IPS-18c (cell line): ENCODE measurements around the gene OS9.
"Not testable (repeated sequence)": the region's sequence is repeated elsewhere in the genome, so short reads cannot be mapped to it uniquely, and the experiment has no call there.

ENCODE experiments used
- H3K4me3 ChIP-seq: 2 replicates; pipeline ENCODE4 v1.7.0; 2013; ENCODE audit warnings: low read depth, mild to moderate bottlenecking, low read length, moderate library complexity; ENCODE audit not compliant: insufficient read depth
- H3K9me3 ChIP-seq: one replicate; pipeline ENCODE4 v1.6.1; 2013; ENCODE audit warnings: mild to moderate bottlenecking, low read length, moderate library complexity; ENCODE audit not compliant: control insufficient read depth, insufficient read depth

The OS9 gene

DNA sequence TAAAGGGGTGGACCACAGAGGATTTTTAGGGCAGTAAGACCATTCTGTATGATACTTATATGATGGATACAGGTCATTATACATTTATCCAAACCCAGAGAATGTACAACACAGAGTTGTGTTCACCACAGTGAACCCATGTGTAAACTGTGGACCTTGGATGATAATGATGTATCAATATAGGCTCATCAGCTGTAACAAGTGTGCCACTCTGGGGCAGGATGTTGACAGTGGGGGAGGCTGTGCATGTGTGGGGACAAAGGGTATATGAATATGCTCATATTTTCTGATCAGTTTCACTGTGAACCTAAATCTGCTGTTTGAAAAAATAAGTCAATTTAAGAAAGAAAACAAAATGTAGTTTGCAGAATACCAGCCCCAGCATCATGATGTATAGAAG, 14.2 kb upstream of the OS9 start:
- Histone ChIP-seq H3K4me3 (no peak overlapping the region), H3K9me3 (no peaks in the 10 kb centered on the region)

DNA sequence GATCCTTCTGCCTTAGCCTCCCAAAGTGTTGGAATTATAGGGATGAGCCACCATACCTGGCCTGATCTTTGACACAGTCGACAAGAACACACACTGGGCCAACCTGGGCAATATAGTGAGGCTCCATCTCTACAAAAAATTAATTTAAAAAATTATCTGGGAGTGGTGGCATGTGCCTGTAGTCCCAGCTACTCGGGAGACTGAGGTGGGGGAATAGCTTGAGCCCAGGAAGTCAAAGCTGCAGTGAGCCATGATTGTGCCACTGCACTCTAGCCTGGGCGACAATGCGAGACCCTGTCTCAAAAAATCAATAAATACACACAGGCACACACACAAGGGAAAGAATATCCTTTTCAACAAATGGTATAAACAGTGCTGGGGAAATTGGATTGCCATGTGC, 6.1 kb upstream of the OS9 start:
- H3K9me3 ChIP-seq, result no peaks in the 10 kb centered on the region
- H3K4me3 ChIP-seq, result no peak overlapping the region

DNA sequence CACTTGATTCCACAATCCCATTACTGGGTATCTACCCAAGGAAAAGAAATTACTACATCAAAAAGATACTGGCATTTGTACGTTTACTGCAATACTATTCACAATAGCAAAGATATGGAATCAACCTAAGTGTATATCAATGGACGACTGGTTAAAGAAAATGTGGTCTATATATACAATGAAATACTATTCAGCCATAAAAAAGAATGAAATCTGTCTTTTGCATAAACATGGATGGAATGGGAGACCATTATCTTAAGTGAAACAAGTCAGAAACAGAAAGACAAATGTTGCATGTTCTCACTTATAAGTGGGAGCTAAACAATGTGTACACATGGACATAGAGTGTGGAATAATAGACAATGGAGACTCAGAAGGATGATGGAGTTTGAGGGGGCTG, 5.0 kb upstream of the OS9 start:
- no peaks in the 10 kb centered on the region for H3K9me3 ChIP-seq

DNA sequence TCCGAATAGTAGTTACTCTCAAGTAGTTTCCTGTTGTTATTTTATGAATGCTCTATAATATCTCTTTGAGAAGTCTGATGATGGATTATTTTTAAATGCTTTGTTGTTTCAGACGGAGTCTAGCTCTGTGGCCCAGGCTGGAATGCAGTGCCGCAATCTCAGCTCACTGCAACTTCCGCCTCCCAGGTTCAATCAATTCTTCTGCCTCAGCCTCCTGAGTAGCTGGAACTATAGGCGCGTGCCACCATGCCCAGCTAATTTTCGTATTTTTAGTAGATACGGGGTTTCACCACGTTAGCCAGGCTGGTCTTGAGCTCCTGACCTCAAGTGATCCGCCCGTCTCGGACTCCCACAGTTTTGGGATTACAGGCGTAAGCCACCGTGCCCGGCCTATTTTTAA, 1.4 kb upstream of the OS9 start:
- no peak overlapping the region for H3K4me3 ChIP-seq

More for the DNA sequence above, 5.0 kb upstream of the OS9 start:
- H3K4me3 ChIP-seq, result no peak overlapping the region

DNA sequence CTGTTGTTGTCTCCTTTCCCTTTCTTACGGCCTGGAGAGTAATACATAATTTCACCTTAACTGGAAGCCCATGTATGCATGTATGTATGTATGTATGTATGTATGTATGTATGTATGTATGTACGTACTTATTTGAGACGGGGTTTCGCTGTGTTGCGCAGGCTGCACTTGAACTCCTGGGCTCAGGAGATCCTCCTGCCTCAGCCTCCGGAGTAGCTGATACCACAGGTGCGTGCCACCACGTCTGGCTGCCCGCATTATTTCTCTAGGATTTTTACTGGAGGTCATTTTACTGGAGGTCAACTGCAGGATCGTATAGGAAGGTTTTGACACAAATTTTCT, 644 bp upstream of the OS9 start:
- no peak overlapping the region for H3K4me3 ChIP-seq
- H3K9me3 ChIP-seq, result no peaks in the 10 kb centered on the region

More for the DNA sequence above, 1.4 kb upstream of the OS9 start:
- no peaks in the 10 kb centered on the region for H3K9me3 ChIP-seq

DNA sequence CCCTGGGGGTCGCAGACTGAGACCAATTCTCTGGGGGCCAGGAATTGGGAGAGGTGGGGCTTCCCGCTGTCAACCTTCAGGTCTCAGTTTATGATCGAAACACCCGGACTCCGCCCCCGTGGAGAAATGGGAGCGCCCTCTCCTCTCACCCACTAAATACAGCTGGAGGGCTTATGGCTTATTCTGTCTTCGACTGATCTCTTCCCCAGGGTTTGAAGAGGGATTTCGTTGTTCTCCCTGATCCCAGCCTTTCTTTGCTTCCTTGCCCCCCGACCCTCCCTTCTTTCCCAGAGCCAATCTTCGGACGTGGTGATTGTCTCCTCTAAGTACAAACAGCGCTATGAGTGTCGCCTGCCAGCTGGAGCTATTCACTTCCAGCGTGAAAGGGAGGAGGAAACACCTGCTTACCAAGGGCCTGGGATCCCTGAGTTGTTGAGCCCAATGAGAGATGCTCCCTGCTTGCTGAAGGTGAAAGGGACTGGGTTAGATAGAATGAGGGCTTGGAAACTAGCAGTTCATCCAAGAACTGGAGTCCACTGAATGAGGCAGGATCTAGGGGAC, 607 bp downstream of the OS9 start:
- peak overlapping the region; percentile 61 for H3K4me3 ChIP-seq
- H3K9me3 ChIP-seq, result no peaks in the 10 kb centered on the region

DNA sequence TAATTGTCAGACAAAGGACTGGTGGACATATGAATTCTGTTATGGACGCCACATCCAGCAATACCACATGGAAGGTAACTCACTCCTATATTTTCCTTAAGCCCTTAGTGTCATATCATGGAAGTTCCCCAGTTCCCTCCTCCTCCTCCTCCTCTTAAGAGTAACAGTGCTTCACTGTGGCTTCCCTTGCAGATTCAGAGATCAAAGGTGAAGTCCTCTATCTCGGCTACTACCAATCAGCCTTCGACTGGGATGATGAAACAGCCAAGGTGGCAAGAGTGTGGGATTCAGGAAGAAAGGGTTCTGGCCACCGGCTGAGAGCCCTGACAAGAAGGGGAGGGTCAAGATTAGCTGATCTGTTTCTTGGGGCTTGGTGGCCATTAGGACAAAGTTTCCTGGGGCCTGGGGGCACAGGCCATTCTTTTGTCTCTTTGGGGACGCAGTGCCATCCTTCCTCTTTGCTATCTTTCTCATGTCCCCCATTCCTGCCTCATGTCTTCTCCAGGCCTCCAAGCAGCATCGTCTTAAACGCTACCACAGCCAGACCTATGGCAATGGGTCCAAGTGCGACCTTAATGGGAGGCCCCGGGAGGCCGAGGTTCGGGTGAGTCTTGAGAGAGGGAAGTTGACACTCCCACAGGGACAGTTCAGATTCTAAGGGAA, 2.0 kb downstream of the OS9 start:
- no peak overlapping the region for H3K4me3 ChIP-seq
- H3K9me3 ChIP-seq, result no peaks in the 10 kb centered on the region

DNA sequence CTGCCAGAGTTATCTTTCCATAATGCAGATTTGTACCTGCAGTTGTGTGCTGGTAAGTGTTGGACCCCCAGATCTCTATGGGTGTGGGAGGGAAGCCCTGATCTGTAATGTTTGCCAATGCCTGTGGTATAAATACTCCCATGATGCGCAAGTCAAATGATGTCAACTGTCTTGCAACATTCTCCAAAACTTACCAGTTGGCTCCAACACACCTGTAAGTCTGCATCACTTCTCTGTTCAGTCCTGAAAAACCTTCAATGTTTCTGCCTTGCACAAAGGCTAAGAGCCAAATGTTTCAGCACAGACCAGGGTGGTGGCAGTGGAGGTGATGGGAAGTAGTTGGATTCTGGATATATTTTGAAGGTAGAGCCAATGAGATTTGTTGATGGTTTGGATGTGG, 3.1 kb downstream of the OS9 start:
- no peak overlapping the region for H3K4me3 ChIP-seq
- no peaks in the 10 kb centered on the region for H3K9me3 ChIP-seq

DNA sequence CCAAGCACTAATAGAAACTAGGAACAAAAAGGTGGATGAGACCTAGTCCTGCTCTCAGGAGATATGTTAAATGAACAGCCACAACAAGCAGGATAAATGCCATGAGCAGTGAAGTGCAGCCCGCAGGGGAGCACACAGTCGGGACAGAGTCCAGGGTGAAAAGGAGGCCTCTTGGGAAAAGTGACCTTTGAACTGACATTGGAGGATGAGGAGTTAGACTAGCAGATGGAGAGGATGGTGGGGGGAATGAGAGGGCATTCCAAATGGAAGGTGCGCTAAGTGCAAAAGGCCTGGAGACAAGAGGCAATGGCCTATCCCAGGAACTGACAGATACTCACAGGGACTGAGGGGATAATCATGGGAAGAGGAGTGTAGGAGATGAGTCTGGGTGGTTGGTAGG, 4.5 kb downstream of the OS9 start:
- Histone ChIP-seq H3K4me3 (no peak overlapping the region), H3K9me3 (no peaks in the 10 kb centered on the region)

DNA sequence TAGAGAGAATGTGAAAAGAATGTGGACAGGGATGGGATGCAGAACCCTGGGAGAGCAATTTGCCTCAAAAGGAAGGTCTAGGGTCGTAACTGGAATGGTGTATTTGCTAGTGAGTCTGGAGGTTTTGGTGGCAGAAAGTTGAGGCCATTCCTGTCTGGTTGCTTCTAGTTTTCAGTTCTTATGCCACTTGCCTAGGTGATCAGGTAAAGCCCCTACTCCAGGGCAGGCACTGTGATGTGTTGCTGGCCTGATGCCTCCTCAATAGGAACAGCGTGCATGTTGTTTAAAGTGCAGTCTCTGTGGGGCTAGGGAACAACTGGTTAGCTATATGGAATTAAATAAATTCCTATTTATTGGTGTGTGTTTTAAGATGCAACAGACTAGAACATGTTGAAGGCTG, 6.4 kb downstream of the OS9 start:
- H3K9me3 ChIP-seq, result no peaks in the 10 kb centered on the region
- no peak overlapping the region for H3K4me3 ChIP-seq

DNA sequence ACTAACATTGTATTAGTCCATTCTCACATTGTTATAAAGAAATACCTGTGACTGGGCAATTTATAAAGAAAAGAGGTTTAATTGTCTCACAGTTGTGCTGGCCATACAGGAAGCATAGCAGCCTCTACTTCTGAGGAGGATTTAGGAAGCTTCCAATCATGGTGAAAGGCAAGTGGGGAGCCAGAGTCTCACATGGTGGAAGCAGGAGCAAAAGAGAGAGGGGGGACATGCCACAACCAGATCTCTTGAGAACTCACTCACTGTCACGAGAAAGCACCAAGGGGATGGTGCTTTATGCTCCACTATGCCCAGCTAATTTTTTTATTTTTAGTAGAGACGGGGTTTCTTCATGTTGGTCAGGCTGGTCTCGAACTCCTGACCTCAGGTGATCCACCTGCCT, 13.3 kb downstream of the OS9 start:
- H3K4me3 ChIP-seq, result no peak overlapping the region
- no peaks in the 10 kb centered on the region for H3K9me3 ChIP-seq

DNA sequence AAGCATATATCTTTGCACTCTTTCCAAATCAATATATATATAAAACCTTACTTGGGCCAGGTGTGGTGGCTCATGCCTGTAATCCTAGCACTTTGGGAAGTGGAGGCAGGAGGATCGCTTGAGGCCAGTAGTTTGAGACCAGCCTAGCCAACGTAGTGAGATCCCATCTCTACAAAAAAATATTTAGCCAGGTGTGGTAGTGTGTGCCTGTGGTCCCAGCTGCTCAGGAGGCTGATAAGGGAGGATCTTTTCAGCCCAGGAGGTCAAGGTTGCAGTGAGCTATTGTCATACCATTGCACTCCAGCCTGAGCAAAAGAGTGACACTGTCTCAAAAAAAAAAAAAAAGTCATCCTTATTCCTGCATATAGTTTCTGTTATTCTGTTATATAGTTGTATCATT, 14.4 kb downstream of the OS9 start:
- no peaks in the 10 kb centered on the region for H3K9me3 ChIP-seq
- H3K4me3 ChIP-seq, result no peak overlapping the region

DNA sequence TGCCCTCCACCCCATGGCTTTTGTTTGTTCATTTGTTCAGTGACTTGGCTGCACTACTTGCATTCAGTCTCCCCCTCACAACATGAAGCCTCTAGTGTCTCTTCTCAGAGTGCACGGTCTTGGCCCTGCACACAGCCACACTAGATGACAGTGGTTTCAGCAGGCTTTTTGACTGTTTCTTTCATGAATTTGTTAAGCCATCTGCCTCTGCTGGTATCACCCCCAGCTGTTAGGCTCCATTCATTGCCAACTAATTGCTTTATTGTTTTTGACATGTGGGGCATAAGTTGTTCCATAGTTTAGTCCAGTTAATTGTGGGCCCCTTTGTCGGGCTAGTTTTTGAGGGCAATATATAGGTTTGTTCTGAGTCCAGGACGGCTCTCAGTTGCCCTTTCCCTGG, 18.8 kb downstream of the OS9 start:
- Histone ChIP-seq H3K9me3 (no peaks in the 10 kb centered on the region), H3K4me3 (no peak overlapping the region)

DNA sequence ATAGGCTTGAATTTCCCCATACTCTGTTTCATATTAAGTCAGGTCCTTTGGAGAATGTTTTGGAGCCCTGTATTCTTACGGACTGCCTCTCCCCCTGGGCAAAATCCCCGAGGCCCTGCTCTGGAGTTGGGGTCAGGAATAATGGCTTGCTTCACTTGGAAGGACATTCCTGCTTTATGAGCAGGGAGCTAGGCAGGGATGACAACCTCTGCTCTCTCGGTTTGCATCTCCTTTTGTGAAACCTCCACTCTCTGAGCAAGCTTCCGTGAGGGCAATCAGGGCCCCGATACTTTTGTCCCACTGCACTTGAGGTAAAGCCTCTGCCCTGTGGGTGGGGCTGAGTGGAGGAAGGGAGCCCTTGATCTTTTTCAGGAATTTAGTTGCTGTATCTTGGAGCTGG, 19.3 kb downstream of the OS9 start:
- no peaks in the 10 kb centered on the region for H3K9me3 ChIP-seq

DNA sequence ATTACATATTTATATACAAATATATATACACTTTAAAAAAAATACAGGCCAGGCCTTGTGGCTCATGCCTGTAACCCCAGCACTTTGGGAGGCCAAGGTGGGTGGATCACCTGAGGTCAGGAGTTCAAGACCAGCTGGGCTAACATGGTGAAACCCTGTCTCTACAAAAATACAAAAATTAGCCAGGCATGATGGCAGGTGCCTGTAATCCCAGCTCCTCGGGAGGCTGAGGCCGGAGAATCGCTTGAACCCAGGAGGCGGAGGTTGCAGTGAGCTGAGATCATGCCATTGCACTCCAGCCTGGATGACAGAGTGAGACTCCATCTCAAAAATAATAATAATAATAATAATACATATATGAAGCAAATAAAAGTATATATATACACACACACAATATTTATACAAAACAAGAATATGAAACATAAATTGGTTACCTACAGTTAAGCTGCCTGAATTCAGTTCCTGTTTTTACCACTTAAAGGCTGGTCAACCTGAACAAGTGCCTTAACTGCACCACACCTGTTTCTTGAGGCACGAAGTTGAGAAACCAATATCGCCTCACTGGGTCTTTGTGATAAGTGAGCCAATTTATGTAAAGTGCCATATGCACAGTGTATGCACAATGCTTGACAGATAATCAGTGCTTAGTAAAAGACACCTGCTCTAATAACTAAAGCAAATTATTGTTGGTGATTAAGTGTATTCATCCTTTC, 21.3 kb downstream of the OS9 start:
- H3K4me3 ChIP-seq, H3K9me3 ChIP-seq: not testable (repeated sequence)

More for the DNA sequence above, 19.3 kb downstream of the OS9 start:
- no peak overlapping the region; the same call in 1 of the 2 replicates for H3K4me3 ChIP-seq

DNA sequence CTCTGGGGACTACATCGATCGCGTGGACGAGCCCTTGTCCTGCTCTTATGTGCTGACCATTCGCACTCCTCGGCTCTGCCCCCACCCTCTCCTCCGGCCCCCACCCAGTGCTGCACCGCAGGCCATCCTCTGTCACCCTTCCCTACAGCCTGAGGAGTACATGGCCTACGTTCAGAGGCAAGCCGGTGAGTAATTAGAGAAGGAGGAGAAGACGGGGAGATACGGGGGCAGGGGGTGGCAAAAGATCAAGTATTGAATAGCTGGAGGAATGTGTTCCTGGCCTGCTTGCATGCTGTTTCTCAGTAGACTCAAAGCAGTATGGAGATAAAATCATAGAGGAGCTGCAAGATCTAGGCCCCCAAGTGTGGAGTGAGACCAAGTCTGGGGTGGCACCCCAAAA, 21.9 kb downstream of the OS9 start:
- no peak overlapping the region for H3K4me3 ChIP-seq
- no peaks in the 10 kb centered on the region for H3K9me3 ChIP-seq

DNA sequence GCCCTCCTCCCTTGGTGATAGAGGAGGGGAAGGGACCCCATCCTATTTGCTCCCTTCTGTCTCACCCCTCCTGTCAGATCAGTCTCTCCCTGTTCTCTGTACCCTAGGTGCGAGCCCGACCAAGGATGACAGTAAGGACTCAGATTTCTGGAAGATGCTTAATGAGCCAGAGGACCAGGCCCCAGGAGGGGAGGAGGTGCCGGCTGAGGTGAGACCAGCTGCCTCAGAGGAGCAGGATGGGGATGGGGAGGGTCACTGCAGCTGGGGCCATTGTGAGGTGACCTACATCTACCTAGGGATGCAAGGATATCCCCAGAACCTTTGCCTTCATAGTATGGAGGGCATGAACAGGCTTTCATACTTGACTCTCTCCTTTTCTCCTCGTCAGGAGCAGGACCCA, 22.4 kb downstream of the OS9 start:
- Histone ChIP-seq H3K4me3 (no peak overlapping the region), H3K9me3 (no peaks in the 10 kb centered on the region)

DNA sequence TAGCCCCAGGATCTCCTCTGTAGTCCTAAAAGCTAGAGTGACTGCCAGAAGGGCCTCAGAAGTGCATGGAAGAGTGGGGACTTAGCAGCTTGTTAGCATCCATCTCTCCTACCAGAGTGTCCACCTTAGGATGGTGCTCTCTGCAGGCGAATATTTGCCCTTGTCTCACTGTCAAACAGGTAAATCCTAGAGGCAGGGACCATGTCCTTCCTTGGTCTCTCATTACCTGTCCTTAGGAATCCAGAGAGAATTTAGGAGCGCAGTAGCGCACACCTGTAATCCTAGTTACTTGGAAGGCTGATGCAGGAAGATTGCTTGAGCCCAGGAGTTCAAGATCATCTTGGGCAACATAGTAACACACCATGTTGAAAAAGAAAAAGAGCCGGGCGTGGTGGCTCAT, 23.2 kb downstream of the OS9 start:
- Histone ChIP-seq H3K9me3 (no peaks in the 10 kb centered on the region), H3K4me3 (no peak overlapping the region)
